HG03460 (cell line): ENCODE results near the gene GDPD5.

Experiments
- ATAC-seq: cut with Tn5 transposase; IDR thresholded peaks from one replicate; pipeline ENCODE4 v1.9.1; 2021; ENCODE audit not compliant: unreplicated experiment

The GDPD5 gene, protein sequence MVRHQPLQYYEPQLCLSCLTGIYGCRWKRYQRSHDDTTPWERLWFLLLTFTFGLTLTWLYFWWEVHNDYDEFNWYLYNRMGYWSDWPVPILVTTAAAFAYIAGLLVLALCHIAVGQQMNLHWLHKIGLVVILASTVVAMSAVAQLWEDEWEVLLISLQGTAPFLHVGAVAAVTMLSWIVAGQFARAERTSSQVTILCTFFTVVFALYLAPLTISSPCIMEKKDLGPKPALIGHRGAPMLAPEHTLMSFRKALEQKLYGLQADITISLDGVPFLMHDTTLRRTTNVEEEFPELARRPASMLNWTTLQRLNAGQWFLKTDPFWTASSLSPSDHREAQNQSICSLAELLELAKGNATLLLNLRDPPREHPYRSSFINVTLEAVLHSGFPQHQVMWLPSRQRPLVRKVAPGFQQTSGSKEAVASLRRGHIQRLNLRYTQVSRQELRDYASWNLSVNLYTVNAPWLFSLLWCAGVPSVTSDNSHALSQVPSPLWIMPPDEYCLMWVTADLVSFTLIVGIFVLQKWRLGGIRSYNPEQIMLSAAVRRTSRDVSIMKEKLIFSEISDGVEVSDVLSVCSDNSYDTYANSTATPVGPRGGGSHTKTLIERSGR

DNA sequence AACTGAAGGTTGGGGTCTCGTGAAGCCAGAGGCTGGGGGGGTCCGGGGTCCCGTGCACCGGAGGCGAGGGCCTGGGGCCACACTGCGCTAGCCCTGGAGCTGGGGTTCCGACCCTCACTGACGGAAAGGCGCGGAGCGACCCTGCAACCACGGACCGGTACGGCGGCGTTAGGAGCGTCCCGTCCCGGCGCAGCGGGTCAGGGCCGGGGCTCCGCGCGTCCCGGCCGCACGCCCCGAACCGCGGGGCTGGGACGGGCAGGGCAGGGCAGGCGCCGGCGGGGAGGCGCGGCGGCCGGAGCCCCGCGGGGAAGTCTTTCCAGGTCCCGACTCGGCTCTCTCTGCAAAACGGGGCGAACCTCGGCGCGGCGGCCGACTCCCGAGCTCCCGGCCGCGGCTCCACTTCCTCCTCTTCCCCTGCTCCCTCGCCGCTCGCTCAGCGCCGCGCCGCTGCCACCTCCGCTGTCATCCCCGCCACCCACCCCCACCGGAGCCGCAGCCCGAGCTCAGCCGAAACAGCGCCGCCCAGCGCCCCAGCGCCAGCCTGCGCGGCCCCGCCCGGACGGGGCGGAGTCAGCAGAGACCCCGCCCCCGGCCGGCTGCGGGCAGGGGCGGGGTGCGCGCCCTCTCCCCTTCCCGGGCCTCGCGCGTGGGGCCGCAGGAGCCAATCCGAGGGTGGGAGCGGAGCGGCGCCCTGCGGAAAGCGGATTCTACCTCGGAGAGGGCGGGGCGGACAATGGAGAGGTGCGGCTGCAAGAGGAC, at the start of gene GDPD5:
TSS of gene GDPD5 (minus strand) at position 509 of the 759 bp plus-strand sequence. CDS start 48,206 bp downstream, outside the sequence.
- ATAC-seq = peak; percentile 67

DNA sequence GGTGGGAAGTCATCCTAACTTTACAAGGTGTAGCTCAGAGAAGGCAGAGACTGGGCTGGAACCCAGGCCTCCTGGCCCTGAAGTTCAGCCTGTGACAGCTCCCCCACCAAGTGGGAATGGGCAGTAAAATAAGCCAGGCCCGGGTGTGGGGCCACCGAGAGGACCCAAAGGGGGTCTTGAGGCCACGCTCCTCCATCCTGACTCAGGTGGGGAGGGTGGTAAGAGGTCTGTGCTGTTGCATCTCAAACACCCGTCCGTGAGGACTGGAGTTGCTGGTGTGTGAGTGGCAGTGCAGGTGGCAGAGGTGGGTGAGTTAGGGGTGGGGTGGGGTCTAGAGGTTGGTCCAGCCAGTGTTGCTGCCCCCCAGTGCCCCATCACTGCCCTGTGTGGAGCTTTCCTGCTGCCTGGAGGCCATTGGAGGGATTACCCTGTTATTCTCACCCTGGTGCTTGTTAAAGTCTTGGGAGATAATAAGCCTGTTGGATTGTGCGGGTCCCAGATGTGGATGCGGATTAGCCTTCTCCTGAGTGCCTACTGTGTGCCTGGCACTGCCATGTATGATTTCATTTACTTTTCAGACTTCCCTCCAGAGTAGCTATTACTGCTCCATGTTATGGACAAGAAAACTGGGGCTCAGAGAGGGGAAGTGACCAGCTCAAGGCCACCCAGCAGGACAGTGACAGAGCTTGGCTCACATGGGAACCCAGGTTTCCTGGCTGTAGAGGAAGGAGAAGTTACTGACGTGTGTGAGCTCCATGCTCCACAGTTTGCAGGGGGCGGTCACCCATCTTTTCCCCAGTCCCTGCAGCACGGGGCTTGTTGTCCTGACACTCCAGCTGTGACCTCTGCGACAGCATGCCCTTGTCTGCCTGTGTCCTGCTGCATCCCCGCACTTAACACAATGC, 49.2 kb upstream of the GDPD5 start:
- no peak for ATAC-seq

DNA sequence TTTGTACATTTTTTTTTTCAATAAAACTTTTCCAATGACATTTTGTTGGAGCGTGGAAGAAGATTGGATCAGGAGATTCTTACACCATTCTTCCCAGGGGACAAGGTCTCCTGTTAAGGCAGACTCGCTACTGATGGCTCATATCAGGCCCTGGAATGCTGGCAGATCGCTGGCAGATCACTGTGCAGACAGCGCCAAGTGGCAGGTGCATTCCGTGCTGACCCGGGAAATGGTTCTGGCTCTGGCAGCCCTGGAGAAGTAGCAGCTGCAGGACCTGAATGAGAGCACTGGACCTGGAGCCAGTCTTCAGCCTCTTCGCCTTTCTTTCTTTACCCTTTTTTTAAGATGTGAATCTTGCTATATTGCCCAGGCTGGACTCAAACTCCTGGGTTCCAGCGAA, 47.0 kb upstream of the GDPD5 start:
- no peak for ATAC-seq

DNA sequence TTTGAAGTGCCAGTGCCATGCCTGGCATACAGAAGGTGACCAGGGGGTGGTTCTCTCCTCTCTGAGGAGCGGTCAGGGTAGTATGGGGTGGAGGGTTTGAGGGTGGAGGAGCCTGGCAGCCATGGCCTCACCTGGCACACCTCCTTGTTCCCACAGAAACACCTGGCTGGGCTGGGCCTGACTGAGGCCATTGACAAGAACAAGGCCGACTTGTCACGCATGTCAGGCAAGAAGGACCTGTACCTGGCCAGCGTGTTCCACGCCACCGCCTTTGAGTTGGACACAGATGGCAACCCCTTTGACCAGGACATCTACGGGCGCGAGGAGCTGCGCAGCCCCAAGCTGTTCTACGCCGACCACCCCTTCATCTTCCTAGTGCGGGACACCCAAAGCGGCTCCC, 45.9 kb upstream of the GDPD5 start:
- ATAC-seq = no peak

DNA sequence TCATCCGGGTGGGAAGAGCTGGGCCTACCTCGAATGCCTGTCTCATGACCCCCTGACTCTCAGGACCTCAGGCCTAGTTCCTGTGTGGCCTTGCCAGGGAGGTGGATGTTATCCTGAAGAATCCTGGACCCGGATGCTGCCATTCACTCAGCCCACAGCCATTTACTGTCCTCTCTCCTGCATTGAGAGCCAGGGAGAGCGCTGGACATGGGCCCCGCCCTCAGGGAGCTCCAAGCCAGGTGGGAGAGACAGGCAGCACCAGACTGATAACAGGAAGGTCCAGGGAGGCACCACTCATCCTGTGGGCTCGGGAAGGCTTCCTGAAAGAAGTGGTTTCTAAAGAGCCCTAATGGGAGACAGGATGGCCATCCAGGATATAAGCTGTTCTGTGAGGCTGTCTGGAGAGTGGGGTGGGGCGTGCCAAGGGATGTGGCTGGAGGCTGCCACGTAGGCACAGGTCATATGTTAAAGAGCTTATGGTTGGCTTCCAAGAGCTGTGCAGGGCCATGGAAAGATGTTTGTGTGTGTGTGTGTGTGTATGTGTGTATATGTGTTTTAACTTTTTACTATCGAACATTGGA, 44.9 kb upstream of the GDPD5 start:
- ATAC-seq = no peak

DNA sequence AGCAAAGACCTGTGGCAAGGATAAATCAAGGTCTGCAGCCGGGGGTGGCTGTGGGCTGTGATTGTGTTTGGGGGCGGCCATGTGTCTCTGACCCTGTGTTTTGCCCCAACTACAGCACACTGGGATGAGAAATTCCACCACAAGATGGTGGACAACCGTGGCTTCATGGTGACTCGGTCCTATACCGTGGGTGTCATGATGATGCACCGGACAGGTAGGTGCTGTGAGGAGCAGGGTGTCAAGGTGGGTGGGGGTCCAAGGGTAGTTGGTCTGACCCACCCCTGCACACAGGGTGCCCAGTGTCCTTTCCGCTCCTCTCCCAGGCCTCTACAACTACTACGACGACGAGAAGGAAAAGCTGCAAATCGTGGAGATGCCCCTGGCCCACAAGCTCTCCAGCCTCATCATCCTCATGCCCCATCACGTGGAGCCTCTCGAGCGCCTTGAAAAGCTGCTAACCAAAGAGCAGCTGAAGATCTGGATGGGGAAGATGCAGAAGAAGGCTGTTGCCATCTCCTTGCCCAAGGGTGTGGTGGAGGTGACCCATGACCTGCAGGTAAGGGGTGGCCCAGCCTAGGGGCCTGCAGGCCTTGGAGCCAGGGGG, 43.0 kb upstream of the GDPD5 start:
- no peak for ATAC-seq

DNA sequence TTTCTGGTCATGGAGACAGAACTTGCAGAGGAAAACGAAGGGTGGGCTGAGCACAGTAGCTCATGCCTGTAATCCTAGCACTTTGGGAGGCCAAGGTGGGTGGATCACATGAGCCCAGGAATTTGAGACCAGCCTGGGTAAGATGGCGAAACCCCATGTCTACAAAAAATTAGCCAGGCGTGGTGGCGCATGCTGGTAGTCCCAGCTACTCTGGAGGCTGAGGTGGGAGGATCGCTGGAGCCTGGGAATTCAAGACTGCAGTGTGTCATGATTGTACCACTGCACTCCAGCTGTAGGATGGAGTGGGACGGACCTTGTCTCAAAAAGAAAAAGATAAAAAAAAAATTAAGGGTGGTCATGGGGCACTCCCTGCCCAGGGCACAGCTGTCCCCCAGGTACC, 42.2 kb upstream of the GDPD5 start:
- no peak for ATAC-seq

DNA sequence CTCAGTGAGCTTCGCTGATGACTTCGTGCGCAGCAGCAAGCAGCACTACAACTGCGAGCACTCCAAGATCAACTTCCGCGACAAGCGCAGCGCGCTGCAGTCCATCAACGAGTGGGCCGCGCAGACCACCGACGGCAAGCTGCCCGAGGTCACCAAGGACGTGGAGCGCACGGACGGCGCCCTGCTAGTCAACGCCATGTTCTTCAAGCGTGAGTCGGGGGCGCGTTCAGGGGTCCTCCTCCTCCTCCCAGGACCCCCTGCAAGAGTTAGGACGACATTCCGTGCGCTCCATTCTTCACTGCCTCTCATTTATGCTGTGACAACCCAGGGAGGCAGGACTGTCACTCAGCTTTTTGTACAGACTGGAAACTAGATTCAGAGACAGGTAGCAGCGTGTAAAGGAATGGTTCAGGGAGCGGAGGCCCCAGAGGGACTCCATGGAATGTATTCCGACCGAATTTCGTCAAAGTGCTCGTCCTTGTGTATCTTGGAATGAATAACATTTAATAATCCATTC, 41.1 kb upstream of the GDPD5 start:
- ATAC-seq = no peak

DNA sequence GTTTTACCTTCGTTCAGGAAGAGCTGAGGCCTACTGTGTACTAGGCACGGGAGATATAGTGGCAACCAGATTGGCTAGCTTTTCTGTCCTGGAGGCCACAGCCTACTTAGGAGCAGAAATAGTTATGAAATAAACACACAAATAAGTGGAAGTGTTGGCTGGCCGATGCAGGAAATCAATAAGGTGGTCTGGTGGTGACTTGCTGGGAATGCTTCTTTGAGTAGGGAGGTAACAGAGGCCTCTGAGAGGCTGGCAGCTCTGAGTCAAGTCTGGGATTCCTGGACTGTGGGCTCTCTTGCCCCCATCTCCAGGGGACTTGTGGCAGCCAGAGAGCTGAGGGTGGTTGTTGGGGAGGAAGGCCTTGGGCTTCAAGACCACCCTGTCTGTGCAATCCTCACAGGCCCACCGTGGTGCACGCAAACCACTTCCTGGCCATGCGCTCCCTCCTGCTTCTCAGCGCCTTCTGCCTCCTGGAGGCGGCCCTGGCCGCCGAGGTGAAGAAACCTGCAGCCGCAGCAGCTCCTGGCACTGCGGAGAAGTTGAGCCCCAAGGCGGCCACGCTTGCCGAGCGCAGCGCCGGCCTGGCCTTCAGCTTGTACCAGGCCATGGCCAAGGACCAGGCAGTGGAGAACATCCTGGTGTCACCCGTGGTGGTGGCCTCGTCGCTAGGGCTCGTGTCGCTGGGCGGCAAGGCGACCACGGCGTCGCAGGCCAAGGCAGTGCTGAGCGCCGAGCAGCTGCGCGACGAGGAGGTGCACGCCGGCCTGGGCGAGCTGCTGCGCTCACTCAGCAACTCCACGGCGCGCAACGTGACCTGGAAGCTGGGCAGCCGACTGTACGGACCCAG, 40.4 kb upstream of the GDPD5 start:
- no peak for ATAC-seq

DNA sequence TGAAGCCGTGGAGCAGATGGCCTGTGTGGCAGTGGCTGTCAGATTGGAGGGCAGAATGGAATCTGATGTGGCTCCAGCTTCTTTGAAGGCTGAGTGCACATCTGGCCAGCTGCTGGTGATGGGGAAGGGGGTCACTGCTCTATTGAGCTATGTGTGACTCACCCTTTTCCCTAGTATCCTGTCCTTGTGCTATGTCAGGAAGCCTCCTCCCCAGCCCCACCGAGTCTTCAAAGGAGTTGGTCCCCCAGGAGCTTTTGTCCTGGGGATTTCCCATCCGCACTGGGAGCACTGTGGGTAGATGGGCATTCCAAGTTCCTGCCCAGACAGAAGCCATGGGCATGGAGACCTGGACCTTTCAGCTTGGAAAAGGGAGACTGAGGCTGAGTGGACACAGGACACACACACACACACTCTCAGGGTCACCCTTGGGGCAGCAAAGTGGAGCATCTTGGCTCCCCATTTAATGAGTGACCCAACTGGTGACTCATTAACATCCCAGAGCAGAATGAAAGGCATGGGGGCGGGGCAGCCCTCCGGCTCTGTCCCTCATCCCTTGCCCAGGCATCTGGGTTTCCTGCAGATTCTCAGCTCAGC, 39.6 kb upstream of the GDPD5 start:
- ATAC-seq = no peak

DNA sequence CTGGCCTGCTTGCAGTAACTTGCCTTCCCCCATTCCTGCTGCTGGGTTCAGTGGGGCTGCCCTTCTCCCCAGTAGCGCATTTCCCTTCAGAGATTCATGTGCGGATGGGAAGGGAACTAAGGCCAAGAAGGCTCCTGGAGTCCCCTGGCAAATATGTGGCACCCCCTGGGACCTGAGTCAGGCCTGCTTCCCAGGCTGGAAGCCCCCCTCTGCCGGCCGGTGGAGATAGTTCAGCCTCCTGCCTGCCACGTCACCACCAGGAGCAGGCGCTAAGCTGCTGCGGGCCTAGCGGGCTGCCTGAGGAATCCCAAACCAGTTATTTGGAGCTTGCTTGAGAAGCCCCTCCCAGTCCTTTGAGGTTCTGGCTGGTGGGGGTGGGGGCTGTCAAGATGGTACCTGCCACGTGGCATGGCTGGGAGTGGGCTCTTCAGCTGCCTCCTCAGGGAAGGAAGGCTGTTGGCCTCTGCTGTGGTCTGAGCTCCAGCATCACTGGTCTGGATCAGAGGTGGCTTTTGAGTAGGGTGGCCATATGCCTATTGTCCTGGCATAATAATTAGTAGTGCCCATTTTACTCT, 38.3 kb upstream of the GDPD5 start:
- no peak for ATAC-seq

DNA sequence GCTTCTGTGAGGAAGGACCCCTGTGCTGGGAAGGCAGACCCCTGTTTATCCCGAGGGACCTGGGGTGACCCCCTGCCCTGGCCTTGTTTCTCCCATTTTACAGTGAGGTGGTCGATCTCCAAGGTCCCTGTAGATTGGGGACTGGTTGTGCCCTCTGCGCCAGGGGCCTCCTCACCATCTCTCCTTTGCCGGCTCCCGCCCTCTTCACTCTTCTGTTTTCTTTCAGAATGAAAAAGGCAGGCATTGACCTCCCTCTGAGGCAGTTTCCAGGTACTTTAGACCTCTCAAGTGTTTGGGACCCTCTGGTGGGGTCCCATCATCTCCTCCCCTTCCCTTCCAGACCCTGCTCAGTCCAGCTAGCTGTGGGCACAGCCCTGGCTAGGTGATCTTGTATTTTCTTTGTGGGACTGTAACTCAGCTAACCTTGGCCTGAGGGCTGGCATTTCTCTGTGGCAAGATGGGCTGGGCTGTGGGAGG, 37.8 kb upstream of the GDPD5 start:
- no peak for ATAC-seq

DNA sequence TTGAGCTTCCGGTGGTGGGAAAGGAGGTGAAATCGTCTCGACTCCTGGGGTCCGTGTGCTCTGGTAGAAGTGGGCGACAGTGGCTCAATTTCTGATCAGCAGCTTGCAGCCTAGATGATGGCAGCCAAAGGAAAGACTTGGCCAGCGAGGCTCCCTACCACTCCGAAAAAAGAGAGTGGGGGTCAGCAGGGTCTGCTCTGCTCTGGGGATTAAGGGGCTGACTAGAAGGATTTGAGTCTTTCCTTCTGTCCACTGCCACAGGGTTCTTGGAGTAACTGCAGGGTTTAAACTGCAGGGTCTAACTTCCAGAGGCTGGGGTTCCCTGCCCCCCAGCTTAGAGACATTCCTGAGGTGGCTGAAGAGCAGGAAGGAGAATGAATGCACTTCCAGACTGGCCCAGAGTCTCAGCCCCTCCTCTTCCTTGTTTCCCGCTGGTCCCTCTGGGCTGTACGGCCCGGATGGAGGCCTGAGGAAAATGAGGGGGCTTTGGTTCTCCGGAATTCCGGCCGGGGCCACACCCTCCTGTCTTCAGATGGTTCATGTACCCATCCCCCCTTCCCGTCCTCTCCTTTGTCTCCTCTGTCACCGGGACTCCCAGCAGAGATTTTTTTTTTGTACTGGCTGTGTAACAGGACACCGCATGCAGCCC, 37.2 kb upstream of the GDPD5 start:
- no peak for ATAC-seq

DNA sequence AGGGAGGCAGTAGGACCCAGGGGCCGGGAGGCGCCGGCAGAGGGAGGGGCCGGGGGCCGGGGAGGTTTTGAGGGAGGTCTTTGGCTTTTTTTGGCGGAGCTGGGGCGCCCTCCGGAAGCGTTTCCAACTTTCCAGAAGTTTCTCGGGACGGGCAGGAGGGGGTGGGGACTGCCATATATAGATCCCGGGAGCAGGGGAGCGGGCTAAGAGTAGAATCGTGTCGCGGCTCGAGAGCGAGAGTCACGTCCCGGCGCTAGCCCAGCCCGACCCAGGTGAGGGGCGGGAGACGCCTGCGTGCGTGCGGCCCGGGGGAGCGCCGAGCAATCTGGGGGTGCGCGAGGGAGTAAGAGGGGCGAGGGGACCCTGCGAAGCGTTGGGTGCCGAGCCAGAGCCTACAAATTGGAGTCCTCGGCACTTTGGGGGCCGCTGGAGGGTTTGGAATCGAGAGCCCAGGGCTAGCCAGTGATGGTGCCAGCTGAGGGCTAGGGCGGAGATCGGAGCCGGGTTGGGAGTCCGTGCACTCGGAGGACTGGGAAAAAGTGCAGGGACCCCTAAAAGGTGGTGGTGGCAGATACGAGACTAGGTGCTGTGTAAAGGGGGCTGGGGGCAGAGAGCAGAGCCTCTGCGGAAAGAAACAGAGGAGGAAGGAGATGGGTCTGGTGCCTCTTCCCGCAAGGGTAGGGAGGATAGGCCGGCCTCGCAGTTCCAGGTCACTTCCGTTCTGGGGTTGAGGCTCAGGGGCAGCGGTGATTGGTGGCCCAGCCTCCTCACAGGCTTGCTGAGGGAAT, 36.5 kb upstream of the GDPD5 start, which contains the start of gene SERPINH1:
TSS of gene SERPINH1 (plus strand) at position 206 of the 788 bp plus-strand sequence. CDS start 4,097 bp downstream, outside the sequence.
- peak; percentile 86 for ATAC-seq

DNA sequence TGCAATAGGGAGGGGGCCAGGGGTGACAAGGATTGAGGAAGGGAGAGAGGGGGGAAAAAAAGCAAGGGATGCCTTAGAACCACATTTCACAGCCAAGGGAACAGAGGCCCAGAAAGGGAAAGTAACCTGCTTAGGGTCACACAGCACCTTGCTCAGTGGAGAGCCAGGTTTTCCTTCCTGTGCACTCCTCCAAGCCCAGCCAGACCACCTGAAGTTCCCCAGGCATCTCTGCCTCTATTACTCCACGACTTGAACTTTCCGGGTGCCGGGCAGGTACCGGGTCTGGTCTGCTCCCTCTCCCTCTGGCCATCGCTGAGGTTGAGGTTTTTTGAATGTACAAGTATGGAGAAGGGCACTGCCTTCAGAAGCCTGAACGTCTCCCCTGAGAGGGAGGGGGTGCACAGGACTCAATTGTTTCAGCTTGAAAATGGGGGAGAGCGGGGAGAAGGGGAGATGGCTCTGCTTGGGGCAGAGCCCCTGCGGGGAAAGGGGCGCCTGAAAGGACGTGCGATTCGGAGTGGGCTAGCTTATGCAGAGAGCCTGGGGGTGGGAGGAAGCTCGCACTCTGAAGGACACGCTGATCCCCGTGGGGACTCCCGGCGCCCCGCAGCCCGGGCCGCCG, 35.8 kb upstream of the GDPD5 start:
- ATAC-seq = no peak

DNA sequence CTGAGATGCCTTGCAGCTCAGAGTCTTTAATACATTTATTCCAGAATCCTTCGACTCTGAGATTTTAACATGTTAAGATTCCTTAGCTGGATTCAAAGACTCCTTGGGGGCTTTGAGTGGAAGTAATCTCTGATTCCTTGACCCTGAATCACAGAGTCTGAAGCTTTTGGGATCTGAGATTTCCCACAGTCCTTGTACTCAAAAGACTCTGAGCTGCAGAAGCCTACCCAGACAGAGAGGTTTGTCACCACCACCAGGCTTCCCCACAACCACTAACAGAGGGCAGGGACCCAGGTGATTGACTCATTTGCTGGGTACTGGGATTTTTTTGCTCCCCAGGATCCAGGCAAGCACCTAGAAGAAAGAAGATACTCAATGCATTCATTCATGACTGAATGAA, 34.9 kb upstream of the GDPD5 start:
- no peak for ATAC-seq
